ENCODE measurements around the gene PTPN7.

The PTPN7 gene

GRCh38 chr1:202172015-202172355 lies 11.6 kb upstream of the PTPN7 start:
- H4K20me1 ChIP-seq (ENCODE audit: insufficient read depth, low read length), result no peaks in the 10 kb centered on the region
- H3K4me3 ChIP-seq (ENCODE audit: low read length), result no peak overlapping the region
- H3K27ac ChIP-seq (ENCODE audit: low read length), result no peak overlapping the region
- H3K9ac ChIP-seq (ENCODE audit: low read length), result no peak overlapping the region
- no peaks in the 10 kb centered on the region for H3K9me3 ChIP-seq (ENCODE audit: insufficient read depth, low read length)
- TF ChIP-seq EZH2phosphoT487 (IDR thresholded peaks at IDR 0.05; ENCODE audit: low read depth), result no peak
- no peak for TF ChIP-seq CTCF (IDR thresholded peaks at IDR 0.05; ENCODE audit: low read depth, low read length)
- H3K27me3 ChIP-seq (ENCODE audit: low read depth, low read length), result no peaks in the 10 kb centered on the region
- no peaks in the 10 kb centered on the region for H3K4me1 ChIP-seq (ENCODE audit: low read length)
- H3K4me2 ChIP-seq (ENCODE audit: low read length), result no peak overlapping the region
- no peak overlapping the region for H2AFZ ChIP-seq (ENCODE audit: low read depth, low read length)
- H3K79me2 ChIP-seq (ENCODE audit: low read length), result no peaks in the 10 kb centered on the region
- no peaks in the 10 kb centered on the region for H3K36me3 ChIP-seq (replicated peaks; ENCODE audit: low read depth, low read length)

- Histone ChIP-seq H3K36me3 (replicated peaks; ENCODE audit: low read depth, low read length) (no peaks in the 10 kb centered on the region), H2AFZ (ENCODE audit: low read depth, low read length) (no peak overlapping the region), H3K27me3 (ENCODE audit: low read depth, low read length) (no peaks in the 10 kb centered on the region), H3K9me3 (ENCODE audit: insufficient read depth, low read length) (no peaks in the 10 kb centered on the region), H3K4me3 (ENCODE audit: low read length) (no peak overlapping the region), H3K79me2 (ENCODE audit: low read length) (no peaks in the 10 kb centered on the region), H3K4me1 (ENCODE audit: low read length) (no peaks in the 10 kb centered on the region), H4K20me1 (ENCODE audit: insufficient read depth, low read length) (no peaks in the 10 kb centered on the region), H3K9ac (ENCODE audit: low read length) (no peak overlapping the region), H3K4me2 (ENCODE audit: low read length) (no peak overlapping the region), H3K27ac (ENCODE audit: low read length) (no peak overlapping the region)
- TF ChIP-seq EZH2phosphoT487 (IDR thresholded peaks at IDR 0.05; ENCODE audit: low read depth) (no peak), CTCF (IDR thresholded peaks at IDR 0.05; ENCODE audit: low read depth, low read length) (no peak)
These were observed 11.1 kb upstream of the PTPN7 start for GRCh38 chr1:202171292-202172014.

- H3K9ac ChIP-seq (ENCODE audit: low read length), result no peak overlapping the region
- H3K36me3 ChIP-seq (replicated peaks; ENCODE audit: low read depth, low read length), result no peaks in the 10 kb centered on the region
- H2AFZ ChIP-seq (ENCODE audit: low read depth, low read length), result no peak overlapping the region
- no peaks in the 10 kb centered on the region for H3K27me3 ChIP-seq (ENCODE audit: low read depth, low read length)
- no peak overlapping the region for H3K4me2 ChIP-seq (ENCODE audit: low read length)
- TF ChIP-seq EZH2phosphoT487 (IDR thresholded peaks at IDR 0.05; ENCODE audit: low read depth) (no peak), CTCF (IDR thresholded peaks at IDR 0.05; ENCODE audit: low read depth, low read length) (peak; percentile 32)
- H4K20me1 ChIP-seq (ENCODE audit: insufficient read depth, low read length), result no peaks in the 10 kb centered on the region
- H3K27ac ChIP-seq (ENCODE audit: low read length), result no peak overlapping the region
- peaks cover 2% of the 10 kb centered on the region for H3K4me1 ChIP-seq (ENCODE audit: low read length)
- H3K79me2 ChIP-seq (ENCODE audit: low read length), result no peaks in the 10 kb centered on the region
- no peaks in the 10 kb centered on the region for H3K9me3 ChIP-seq (ENCODE audit: insufficient read depth, low read length)
- no peak overlapping the region for H3K4me3 ChIP-seq (ENCODE audit: low read length)
These were observed 10.3 kb upstream of the PTPN7 start for GRCh38 chr1:202170726-202171125.

GRCh38 chr1:202168861-202169260 lies 8.5 kb upstream of the PTPN7 start:
- H3K4me1 ChIP-seq (ENCODE audit: low read length), result peaks cover 20% of the 10 kb centered on the region
- no peak overlapping the region for H3K4me2 ChIP-seq (ENCODE audit: low read length)
- no peaks in the 10 kb centered on the region for H3K9me3 ChIP-seq (ENCODE audit: insufficient read depth, low read length)
- H4K20me1 ChIP-seq (ENCODE audit: insufficient read depth, low read length), result no peaks in the 10 kb centered on the region
- no peak for TF ChIP-seq EZH2phosphoT487 (IDR thresholded peaks at IDR 0.05; ENCODE audit: low read depth)
- TF ChIP-seq CTCF (IDR thresholded peaks at IDR 0.05; ENCODE audit: low read depth, low read length), result no peak
- no peak overlapping the region for H3K4me3 ChIP-seq (ENCODE audit: low read length)
- H3K27me3 ChIP-seq (ENCODE audit: low read depth, low read length), result no peaks in the 10 kb centered on the region
- no peak overlapping the region for H3K27ac ChIP-seq (ENCODE audit: low read length)
- H3K36me3 ChIP-seq (replicated peaks; ENCODE audit: low read depth, low read length), result no peaks in the 10 kb centered on the region
- no peaks in the 10 kb centered on the region for H3K79me2 ChIP-seq (ENCODE audit: low read length)
- H2AFZ ChIP-seq (ENCODE audit: low read depth, low read length), result no peak overlapping the region
- no peak overlapping the region for H3K9ac ChIP-seq (ENCODE audit: low read length)

Measured in OCI-LY3 (cell line).